OCI-LY1 (cell line): ENCODE data around the gene EFEMP2.
"Not testable (repeated sequence)": the region's sequence is repeated elsewhere in the genome, so short reads cannot be mapped to it uniquely, and the experiment has no call there.

Experiments
- H2AFZ ChIP-seq: fragments of 200-600 bp; sonication (generic), shearing (Covaris generic); 2 replicates; pipeline ENCODE4 v1.6.0; 2014; ENCODE audit warnings: antibody characterized with exemption, mild to moderate bottlenecking, low read length
- H3F3A ChIP-seq: fragments of 200-600 bp; sonication (generic), shearing (Covaris generic); 2 replicates; pipeline ENCODE4 v1.6.0; 2014; ENCODE audit warnings: mild to moderate bottlenecking, antibody characterized with exemption, low read length, moderate library complexity; ENCODE audit not compliant: insufficient read depth
- H3K27ac ChIP-seq: fragments of 200-600 bp; sonication (generic); 2 replicates; pipeline ENCODE4 v1.5.1; 2014; ENCODE audit warnings: low read length, mixed run types, mild to moderate bottlenecking, low read depth; ENCODE audit not compliant: poor library complexity, severe bottlenecking
- H3K27me3 ChIP-seq: fragments of 200-600 bp; sonication (generic); 2 replicates; pipeline ENCODE4 v1.6.0; 2014; ENCODE audit warnings: antibody characterized with exemption, mild to moderate bottlenecking, low read length, moderate library complexity; ENCODE audit not compliant: insufficient read depth
- H3K36me3 ChIP-seq: fragments of 200-600 bp; sonication (generic); 2 replicates; pipeline ENCODE4 v1.6.1; 2014; ENCODE audit warnings: mild to moderate bottlenecking, antibody characterized with exemption, low read length, moderate library complexity, mixed read lengths; ENCODE audit not compliant: insufficient read depth
- H3K4me1 ChIP-seq: fragments of 200-600 bp; sonication (generic); 2 replicates; pipeline ENCODE4 v1.5.1; 2014; ENCODE audit warnings: mild to moderate bottlenecking, low read length, moderate library complexity; ENCODE audit not compliant: insufficient read depth, severe bottlenecking
- H3K4me2 ChIP-seq: fragments of 200-600 bp; sonication (generic), shearing (Covaris generic); 2 replicates; pipeline ENCODE4 v1.6.1; 2014; ENCODE audit warnings: low read length
- H3K4me3 ChIP-seq: fragments of 200-600 bp; sonication (generic); 2 replicates; pipeline ENCODE4 v1.5.1; 2014; ENCODE audit warnings: low read length, low read depth, mild to moderate bottlenecking, mixed read lengths; ENCODE audit not compliant: poor library complexity, severe bottlenecking
- H3K79me2 ChIP-seq: fragments of 200-600 bp; shearing (Covaris generic); 2 replicates; pipeline ENCODE4 v1.6.1; 2016; ENCODE audit warnings: mixed run types, low read length, mixed read lengths; ENCODE audit not compliant: insufficient read depth
- H3K9ac ChIP-seq: fragments of 200-600 bp; sonication (generic), shearing (Covaris generic); 2 replicates; pipeline ENCODE4 v1.6.1; 2014; ENCODE audit warnings: mild to moderate bottlenecking, low read length, mixed read lengths
- H3K9me2 ChIP-seq: fragments of 200-600 bp; sonication (generic), shearing (Covaris generic); 2 replicates; pipeline ENCODE4 v1.6.1; 2014; ENCODE audit warnings: low read depth, mild to moderate bottlenecking, low read length, mixed read lengths
- H3K9me3 ChIP-seq: fragments of 200-600 bp; shearing (Covaris generic); 2 replicates; pipeline ENCODE4 v1.6.1; 2014; ENCODE audit warnings: low read length, mixed read lengths
- H4K20me1 ChIP-seq: fragments of 200-600 bp; sonication (generic), shearing (Covaris generic); 2 replicates; pipeline ENCODE4 v1.6.0; 2016; ENCODE audit warnings: mild to moderate bottlenecking, low read length; ENCODE audit not compliant: insufficient read depth
- CTCF ChIP-seq: fragments of 200-600 bp; sonication (generic), shearing (Covaris generic); IDR thresholded peaks from 2 replicates; pipeline ENCODE4 v1.5.1; 2017; ENCODE audit warnings: mild to moderate bottlenecking, antibody characterized with exemption, low read length, moderate library complexity, mixed read lengths
- EZH2 ChIP-seq: fragments of 200-600 bp; sonication (generic), shearing (Covaris generic); IDR thresholded peaks from 2 replicates; pipeline ENCODE4 v1.8.0; 2017; ENCODE audit warnings: borderline replicate concordance, mixed run types, mild to moderate bottlenecking, antibody characterized with exemption, low read length, moderate library complexity, mixed read lengths

The EFEMP2 gene

GRCh38 chr11:65895482-65895981 is 22.9 kb upstream of the EFEMP2 start:
- Histone ChIP-seq H3K36me3 (no peaks in the 10 kb centered on the region), H3K4me3 (no peak overlapping the region), H3K9me2 (no peaks in the 10 kb centered on the region), H3K9ac (no peak overlapping the region), H4K20me1 (no peaks in the 10 kb centered on the region), H3K27ac (no peak overlapping the region), H3K4me1 (peaks cover 48% of the 10 kb centered on the region), H3K9me3 (no peaks in the 10 kb centered on the region), H3K27me3 (peaks cover 9% of the 10 kb centered on the region; the same call in 1 of the 2 replicates), H3K79me2 (no peaks in the 10 kb centered on the region), H3F3A (no peaks in the 10 kb centered on the region), H3K4me2 (no peak overlapping the region), H2AFZ (no peak overlapping the region)
- no peak for TF ChIP-seq EZH2
- TF ChIP-seq CTCF, result no peak

GRCh38 chr11:65894034-65894591 is 21.5 kb upstream of the EFEMP2 start:
- Histone ChIP-seq H3K27ac (peak overlapping the region; percentile 25), H3K4me2 (peak overlapping the region; percentile 100)

GRCh38 chr11:65892661-65893317 is 20.2 kb upstream of the EFEMP2 start:
- Histone ChIP-seq H3K27ac (peak overlapping the region; percentile 57), H2AFZ (no peak overlapping the region), H3K79me2 (no peaks in the 10 kb centered on the region), H3F3A (peaks cover 5% of the 10 kb centered on the region), H3K4me2 (peak overlapping the region; percentile 100), H3K36me3 (no peaks in the 10 kb centered on the region), H3K9me2 (no peaks in the 10 kb centered on the region), H3K4me3 (peak overlapping the region; percentile 86), H3K27me3 (no peaks in the 10 kb centered on the region; the same call in 1 of the 2 replicates), H3K4me1 (peaks cover 50% of the 10 kb centered on the region), H3K9ac (no peak overlapping the region; the same call in 1 of the 2 replicates), H4K20me1 (no peaks in the 10 kb centered on the region), H3K9me3 (no peaks in the 10 kb centered on the region)
- TF ChIP-seq CTCF, result no peak
- TF ChIP-seq EZH2, result no peak

More at GRCh38 chr11:65894034-65894591, 21.5 kb upstream of the EFEMP2 start:
- H3K79me2 ChIP-seq, result no peaks in the 10 kb centered on the region
- peak overlapping the region; percentile 86 for H3K4me3 ChIP-seq
- peaks cover 5% of the 10 kb centered on the region for H3F3A ChIP-seq
- H3K36me3 ChIP-seq, result no peaks in the 10 kb centered on the region
- H3K27me3 ChIP-seq, result peaks cover 6% of the 10 kb centered on the region; the same call in 1 of the 2 replicates
- no peaks in the 10 kb centered on the region for H4K20me1 ChIP-seq
- H2AFZ ChIP-seq, result no peak overlapping the region
- TF ChIP-seq EZH2 (no peak), CTCF (no peak)
- H3K9ac ChIP-seq, result peak overlapping the region; percentile 64; the same call in 1 of the 2 replicates
- peaks cover 46% of the 10 kb centered on the region for H3K4me1 ChIP-seq
- no peaks in the 10 kb centered on the region for H3K9me2 ChIP-seq
- no peaks in the 10 kb centered on the region for H3K9me3 ChIP-seq

- not testable (repeated sequence) for H3K27me3 ChIP-seq, H3K79me2 ChIP-seq, H3F3A ChIP-seq, H4K20me1 ChIP-seq, H3K36me3 ChIP-seq, H3K9me2 ChIP-seq, H3K9me3 ChIP-seq, H2AFZ ChIP-seq
- Histone ChIP-seq H3K9ac (peak overlapping the region; percentile 85), H3K4me2 (peak overlapping the region; percentile 100), H3K4me1 (peaks cover 56% of the 10 kb centered on the region), H3K27ac (peak overlapping the region; percentile 57), H3K4me3 (peak overlapping the region; percentile 86)
These were observed 19.5 kb upstream of the EFEMP2 start for GRCh38 chr11:65892137-65892540.
